Measurements from ENCODE around the gene UGT1A10. TPM values are rescaled to one million over a fixed set of nuclear protein-coding genes. Genes with fewer than 3 reads are reported as not detected.
"Not testable (repeated sequence)": the region's sequence is repeated elsewhere in the genome, so short reads cannot be mapped to it uniquely, and the experiment has no call there.

Gene UGT1A10
- not detected for polyA plus RNA-seq (ENCODE audit: insufficient read length)
- long read RNA-seq, donor 1, result 0 reads
- long read RNA-seq, donor 2, result 0 reads
- long read RNA-seq, donor 3, result 0 reads
- long read RNA-seq, donor 4, result 0 reads
- long read RNA-seq, donor 5, result 0 reads
- long read RNA-seq, donor 6, result 0 reads
- long read RNA-seq, donor 7, result 0 reads
- long read RNA-seq, donor 8, result 0 reads

DNA sequence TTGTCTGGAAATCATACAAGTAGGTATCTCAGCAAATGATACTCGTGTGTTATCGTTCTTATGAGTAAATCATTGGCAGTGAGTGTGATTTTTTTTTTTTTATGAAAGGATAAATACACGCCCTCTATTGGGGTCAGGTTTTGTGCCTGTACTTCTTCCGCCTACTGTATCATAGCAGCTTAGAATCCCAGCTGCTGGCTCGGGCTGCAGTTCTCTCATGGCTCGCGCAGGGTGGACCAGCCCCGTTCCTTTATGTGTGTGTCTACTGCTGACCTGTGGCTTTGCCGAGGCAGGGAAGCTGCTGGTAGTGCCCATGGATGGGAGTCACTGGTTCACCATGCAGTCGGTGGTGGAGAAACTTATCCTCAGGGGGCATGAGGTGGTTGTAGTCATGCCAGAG, at the start of gene UGT1A10:
Gene UGT1A10 (plus strand): TSS at position 143 of the 400 bp plus-strand sequence. CDS start 75 bp downstream, at position 218.
- DNase-seq, result not testable (repeated sequence)

DNA sequence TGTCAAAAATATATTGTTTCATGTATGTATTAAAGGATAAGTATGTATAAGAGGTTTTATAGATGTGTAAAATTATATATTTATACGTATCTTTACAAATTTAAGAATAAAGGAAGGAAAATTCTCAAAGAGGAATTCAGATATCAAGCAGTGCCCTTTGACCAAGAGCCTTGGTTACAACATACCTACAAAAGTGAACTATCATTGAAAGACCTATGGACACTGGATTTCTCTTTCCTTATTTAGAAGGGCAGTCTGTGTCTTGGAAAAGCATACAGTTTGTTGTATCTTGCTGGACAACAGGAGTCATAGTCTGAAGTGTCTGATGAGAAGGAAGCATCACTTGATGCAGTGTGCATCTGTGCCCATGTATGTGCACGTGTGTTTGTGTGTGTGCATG, 47.8 kb upstream of the UGT1A10 start:
- DNase-seq, result no peak

DNA sequence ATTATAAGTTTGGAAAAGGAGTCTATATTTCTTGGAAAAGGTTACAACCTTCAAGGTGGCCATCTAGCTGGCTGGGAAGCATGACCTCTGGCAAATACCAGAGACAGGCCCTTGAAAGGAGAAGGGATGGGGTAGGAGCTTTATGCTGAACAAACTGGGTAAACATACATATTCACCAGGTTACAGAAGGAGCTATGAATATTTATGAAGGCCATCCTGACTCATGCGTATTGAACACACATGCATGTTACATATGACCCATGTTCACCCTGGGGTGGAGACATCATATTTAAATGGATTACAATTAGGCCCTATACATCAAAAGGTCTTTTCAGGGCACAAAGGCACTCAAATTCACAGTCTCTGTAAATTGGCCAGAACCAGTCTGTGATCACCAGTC, 43.5 kb upstream of the UGT1A10 start:
- DNase-seq, result not testable (repeated sequence)

- DNase-seq, result no peak
Observed at GRCh38 chr2:233593201-233593600, 43.0 kb upstream of the UGT1A10 start.

GRCh38 chr2:233597522-233597921, 38.7 kb upstream of the UGT1A10 start:
- no peak for DNase-seq

- no peak for DNase-seq
Observed at GRCh38 chr2:233598952-233599351, 37.3 kb upstream of the UGT1A10 start.

DNA sequence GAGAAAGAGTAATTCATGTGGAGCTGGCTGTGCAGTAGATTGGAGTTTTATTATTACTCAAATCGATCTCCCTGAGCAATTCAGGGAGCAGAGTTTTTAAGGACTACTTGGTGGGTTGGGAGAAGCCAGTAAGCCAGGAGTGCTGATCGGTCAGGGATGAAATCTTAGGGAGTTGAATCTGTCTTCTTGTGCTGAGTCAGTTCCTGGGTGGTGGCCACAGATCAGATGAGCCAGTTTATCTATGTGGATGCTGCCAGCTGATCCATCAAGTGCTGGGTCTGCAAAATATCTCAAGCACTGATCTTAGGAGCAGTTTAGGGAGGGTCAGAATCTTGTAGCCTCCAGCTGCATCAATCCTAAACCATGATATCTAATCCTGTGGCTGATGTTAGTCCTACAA, 35.9 kb upstream of the UGT1A10 start:
- DNase-seq, result no peak

DNA sequence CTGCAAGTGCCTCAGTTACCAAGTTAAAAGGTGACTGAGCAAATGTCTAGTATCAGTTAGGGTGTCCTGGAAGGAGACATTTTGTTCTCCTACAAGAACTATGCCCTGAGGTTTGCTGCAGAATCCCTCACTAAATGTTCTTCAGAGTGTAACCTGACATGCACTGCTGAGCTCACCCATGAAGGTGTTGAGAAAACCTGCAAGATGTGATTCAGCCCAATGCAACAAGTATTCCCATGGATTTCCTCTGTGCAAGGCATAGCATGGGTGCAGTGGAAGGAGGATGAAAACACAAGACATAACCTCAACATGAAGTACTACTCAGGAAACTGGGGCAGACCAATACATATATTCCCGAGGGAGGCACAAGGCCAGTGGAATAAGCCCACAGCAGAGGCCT, 34.2 kb upstream of the UGT1A10 start:
- no peak for DNase-seq

GRCh38 chr2:233603520-233603919, 32.7 kb upstream of the UGT1A10 start:
- no peak for DNase-seq

DNA sequence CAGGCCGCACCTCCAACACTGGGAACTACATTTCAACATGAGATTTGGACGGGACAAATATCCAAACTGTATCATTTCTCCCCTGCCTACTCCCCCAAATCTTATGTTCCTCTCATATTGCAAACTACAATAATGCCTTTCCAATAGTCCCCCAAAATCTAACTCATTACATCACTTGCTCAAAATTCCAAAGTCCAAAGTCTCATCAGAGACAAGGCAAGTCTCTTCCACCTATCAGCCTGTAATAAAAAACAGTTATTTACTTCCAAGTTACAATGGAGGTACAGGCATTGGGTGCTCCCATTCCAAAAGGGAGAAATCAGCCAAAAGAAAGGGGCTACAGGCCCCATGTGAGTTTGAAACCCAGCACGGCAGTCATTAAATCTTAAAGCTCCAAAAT, 31.4 kb upstream of the UGT1A10 start:
- DNase-seq, result no peak

- no peak for DNase-seq
Observed at GRCh38 chr2:233605680-233606079, 30.6 kb upstream of the UGT1A10 start.

DNA sequence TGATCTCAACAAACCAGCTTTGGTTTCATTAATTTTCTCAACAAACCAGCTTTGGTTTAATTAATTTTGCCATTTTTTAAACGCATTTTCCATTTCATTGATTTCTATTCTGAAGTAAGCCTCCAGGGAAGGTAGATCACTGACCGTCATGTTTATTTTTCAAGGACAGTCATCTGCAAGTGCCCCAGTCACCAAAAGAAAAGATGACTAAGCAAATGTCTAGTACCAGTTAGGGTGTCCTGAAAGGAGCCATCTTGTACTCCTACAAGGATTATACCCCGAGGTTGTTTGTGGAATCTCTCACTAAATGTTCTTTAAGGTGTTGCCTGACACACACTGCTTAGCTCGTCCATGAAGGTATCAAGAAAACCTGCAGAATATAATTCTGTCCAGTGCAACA, 25.0 kb upstream of the UGT1A10 start:
- no peak for DNase-seq

DNA sequence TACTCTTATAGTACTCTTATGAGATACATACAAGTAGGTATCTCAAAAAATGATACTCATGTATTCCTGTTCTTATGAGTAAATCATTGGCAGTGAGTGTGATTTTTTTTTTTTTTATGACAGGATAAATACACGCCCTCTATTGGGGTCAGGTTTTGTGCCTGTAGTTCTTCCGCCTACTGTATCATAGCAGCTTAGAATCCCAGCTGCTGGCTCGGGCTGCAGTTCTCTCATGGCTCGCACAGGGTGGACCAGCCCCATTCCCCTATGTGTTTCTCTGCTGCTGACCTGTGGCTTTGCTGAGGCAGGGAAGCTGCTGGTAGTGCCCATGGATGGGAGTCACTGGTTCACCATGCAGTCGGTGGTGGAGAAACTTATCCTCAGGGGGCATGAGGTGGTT, 18.8 kb upstream of the UGT1A10 start, which contains the start of gene UGT1A8:
Gene UGT1A8 (plus strand): TSS at position 158 of the 400 bp plus-strand sequence. CDS start 75 bp downstream, at position 233.
- not testable (repeated sequence) for DNase-seq

DNA sequence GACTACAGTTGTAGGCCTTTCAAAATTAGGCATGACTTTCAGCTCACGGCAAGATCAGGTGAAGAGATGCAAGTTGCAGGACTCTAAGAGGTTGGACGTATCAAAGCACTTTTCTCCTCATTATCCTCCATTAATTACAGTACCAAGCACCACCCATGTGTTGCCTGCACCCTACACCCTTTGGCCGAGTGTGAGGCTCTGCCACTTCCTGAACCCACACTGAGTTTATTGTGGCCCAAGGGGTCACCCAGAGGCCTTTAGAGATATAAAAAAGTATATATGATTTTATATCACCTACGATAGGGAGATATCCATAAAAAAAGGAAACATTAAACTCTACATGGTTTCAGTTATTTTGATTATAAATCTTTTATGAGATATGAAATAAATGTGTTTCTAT, 16.0 kb upstream of the UGT1A10 start:
- DNase-seq, result no peak

GRCh38 chr2:233621863-233622262, 14.4 kb upstream of the UGT1A10 start:
- not testable (repeated sequence) for DNase-seq

GRCh38 chr2:233627331-233628025, 8.8 kb upstream of the UGT1A10 start:
- DNase-seq, result no peak

- DNase-seq, result no peak
Observed at GRCh38 chr2:233638836-233639235, 2.6 kb downstream of the UGT1A10 start.

DNA sequence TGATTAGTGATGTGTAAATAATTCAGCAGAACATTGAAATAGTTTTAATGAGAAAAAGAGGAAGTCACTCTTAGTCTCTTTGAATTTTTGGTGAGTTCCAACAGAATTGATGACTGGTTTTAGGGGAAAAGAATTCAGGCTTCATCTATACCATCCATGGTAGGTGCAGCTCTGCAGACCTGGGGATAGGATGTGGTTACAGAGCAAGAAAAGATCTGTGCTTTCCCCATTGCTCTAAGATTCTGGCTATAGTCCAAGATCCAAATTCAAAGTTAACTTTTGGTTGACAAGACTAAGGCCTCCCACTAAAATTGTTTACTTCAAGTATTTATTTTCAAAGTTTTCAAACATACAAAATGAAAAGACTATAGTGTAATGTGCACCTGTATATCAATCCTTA, 3.6 kb downstream of the UGT1A10 start:
- DNase-seq, result no peak

DNA sequence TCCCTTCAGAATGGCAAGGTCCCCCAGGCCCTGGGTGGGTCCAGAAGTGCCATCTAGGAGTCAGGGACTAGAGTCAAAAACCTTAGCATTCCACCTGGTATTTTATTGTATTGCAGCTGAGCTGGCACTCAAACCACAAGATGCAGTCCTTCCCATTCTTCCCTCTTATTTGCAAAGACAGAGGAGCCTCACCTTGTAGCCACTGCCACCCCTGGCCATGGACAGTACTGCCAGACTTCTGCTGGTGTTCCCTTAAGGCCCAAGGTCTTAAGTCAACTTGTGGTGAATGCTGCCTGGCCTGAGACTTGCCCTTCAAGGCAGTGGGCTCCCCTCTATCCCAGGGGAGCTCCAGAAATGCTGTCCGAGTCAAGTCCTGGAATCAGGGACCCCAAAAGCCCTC, 6.9 kb downstream of the UGT1A10 start:
- DNase-seq, result no peak

DNA sequence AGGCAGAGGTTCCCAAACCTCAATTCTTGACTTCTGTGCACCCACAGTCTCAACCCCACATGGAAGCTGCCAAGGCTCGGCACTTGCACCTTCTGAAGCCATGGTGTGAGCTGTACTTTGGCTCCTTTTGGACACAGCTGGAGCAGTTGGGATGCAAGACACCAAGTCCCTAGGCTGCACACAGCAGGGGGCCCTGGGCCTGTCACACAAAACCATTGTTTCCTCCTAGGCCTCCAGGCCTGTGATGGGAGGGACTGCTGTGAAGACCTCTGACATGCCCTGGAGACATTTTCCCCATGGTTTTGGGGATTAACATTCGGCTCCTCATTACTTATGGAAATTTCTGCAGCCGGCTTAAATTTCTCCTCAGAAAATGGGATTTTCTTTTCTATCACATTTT, 9.8 kb downstream of the UGT1A10 start:
- not testable (repeated sequence) for DNase-seq

DNA sequence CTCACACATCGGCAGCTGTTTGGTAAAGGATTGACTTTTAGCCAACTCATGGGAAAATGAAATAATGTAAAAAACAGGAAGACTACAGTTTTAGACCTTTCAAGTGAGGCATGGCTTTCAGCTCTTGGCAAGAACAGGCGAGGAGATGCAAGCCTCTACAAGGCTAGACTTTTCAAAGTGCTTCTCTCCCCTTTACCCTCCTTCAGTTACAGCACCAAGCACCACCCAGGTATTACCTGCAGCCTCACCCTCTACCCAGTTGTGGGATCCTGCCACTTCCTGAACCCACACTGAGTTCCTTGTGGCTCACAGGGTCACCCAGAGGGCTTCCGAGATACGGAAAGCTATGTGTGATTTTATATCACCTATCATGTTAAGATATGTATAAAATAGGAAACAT, 14.7 kb downstream of the UGT1A10 start:
- DNase-seq, result no peak

GRCh38 chr2:233651430-233651829, 15.2 kb downstream of the UGT1A10 start:
- no peak for DNase-seq

- DNase-seq, result no peak
Observed at GRCh38 chr2:233654501-233654900, 18.3 kb downstream of the UGT1A10 start.

GRCh38 chr2:233655043-233655442, 18.8 kb downstream of the UGT1A10 start:
- no peak for DNase-seq
